Measurements from ENCODE around the gene TRNT1.

The TRNT1 gene

GRCh38 chr3:3177861-3178497 is 51.2 kb downstream of the TRNT1 start:
- TF ChIP-seq GATA1 (IDR thresholded peaks at IDR 0.05; ENCODE audit: low read depth, low read length): no peak
- TF ChIP-seq POLR2A (IDR thresholded peaks at IDR 0.05; ENCODE audit: low read length): no peak
- DNase-seq: peak; percentile 21 to 27

GRCh38 chr3:3178498-3179328 is 52.0 kb downstream of the TRNT1 start:
- TF ChIP-seq GATA1 (IDR thresholded peaks at IDR 0.05; ENCODE audit: low read depth, low read length) (no peak), POLR2A (IDR thresholded peaks at IDR 0.05; ENCODE audit: low read length) (no peak)
- peak; percentile 64 to 70 for DNase-seq

- TF ChIP-seq GATA1 (IDR thresholded peaks at IDR 0.05; ENCODE audit: low read depth, low read length) (no peak), POLR2A (IDR thresholded peaks at IDR 0.05; ENCODE audit: low read length) (peak; percentile 87)
- DNase-seq: peak; percentile 91 to 94
These were observed 52.8 kb downstream of the TRNT1 start, which contains the start of gene CRBN for GRCh38 chr3:3179407-3180094. TSS of gene CRBN (minus strand) at chr3:3179691. CDS start at chr3:3179687, 4 bp downstream.

- DNase-seq: no peak
- TF ChIP-seq POLR2A (IDR thresholded peaks at IDR 0.05; ENCODE audit: low read length): no peak
- no peak for TF ChIP-seq GATA1 (IDR thresholded peaks at IDR 0.05; ENCODE audit: low read depth, low read length)
These were observed 53.7 kb downstream of the TRNT1 start for GRCh38 chr3:3180456-3180855.

- TF ChIP-seq POLR2A (IDR thresholded peaks at IDR 0.05; ENCODE audit: low read length) (no peak), GATA1 (IDR thresholded peaks at IDR 0.05; ENCODE audit: low read depth, low read length) (no peak)
- DNase-seq: no peak
These were observed 58.1 kb downstream of the TRNT1 start for GRCh38 chr3:3184876-3185275.

- TF ChIP-seq GATA1 (IDR thresholded peaks at IDR 0.05; ENCODE audit: low read depth, low read length) (no peak), POLR2A (IDR thresholded peaks at IDR 0.05; ENCODE audit: low read length) (no peak)
- no peak for DNase-seq
These were observed 62.5 kb downstream of the TRNT1 start for GRCh38 chr3:3189102-3189727.

- no peak for TF ChIP-seq GATA1 (IDR thresholded peaks at IDR 0.05; ENCODE audit: low read depth, low read length)
- TF ChIP-seq POLR2A (IDR thresholded peaks at IDR 0.05; ENCODE audit: low read length): no peak
- no peak for DNase-seq
These were observed 63.2 kb downstream of the TRNT1 start for GRCh38 chr3:3189961-3190360.

- peak; percentile 41 to 56 for DNase-seq
- TF ChIP-seq POLR2A (IDR thresholded peaks at IDR 0.05; ENCODE audit: low read length) (no peak), GATA1 (IDR thresholded peaks at IDR 0.05; ENCODE audit: low read depth, low read length) (no peak)
These were observed 65.0 kb downstream of the TRNT1 start for GRCh38 chr3:3191675-3192285.

GRCh38 chr3:3192286-3192675 is 65.5 kb downstream of the TRNT1 start:
- no peak for TF ChIP-seq POLR2A (IDR thresholded peaks at IDR 0.05; ENCODE audit: low read length)
- TF ChIP-seq GATA1 (IDR thresholded peaks at IDR 0.05; ENCODE audit: low read depth, low read length): no peak

GRCh38 chr3:3194861-3195260 is 68.1 kb downstream of the TRNT1 start:
- no peak for DNase-seq
- no peak for TF ChIP-seq GATA1 (IDR thresholded peaks at IDR 0.05; ENCODE audit: low read depth, low read length)
- no peak for TF ChIP-seq POLR2A (IDR thresholded peaks at IDR 0.05; ENCODE audit: low read length)

More at GRCh38 chr3:3192286-3192675, 65.5 kb downstream of the TRNT1 start:
- peak in 1 of 2 experiments; percentile 16 for DNase-seq

- DNase-seq: peak; percentile 6 to 25
- TF ChIP-seq POLR2A (IDR thresholded peaks at IDR 0.05; ENCODE audit: low read length): no peak
- no peak for TF ChIP-seq GATA1 (IDR thresholded peaks at IDR 0.05; ENCODE audit: low read depth, low read length)
These were observed 69.6 kb downstream of the TRNT1 start for GRCh38 chr3:3196148-3196861.
